HG03469 (cell line): ENCODE measurements around the gene ARHGEF3.
A peak's percentile ranks its signal among the peaks of the same experiment; 100 is the strongest.

Experiments
- ATAC-seq: cut with Tn5 transposase; IDR thresholded peaks from one replicate; pipeline ENCODE4 v1.9.1; 2021; ENCODE audit warnings: mild to moderate bottlenecking, moderate library complexity, moderate number of reproducible peaks; ENCODE audit not compliant: unreplicated experiment

Gene ARHGEF3

DNA sequence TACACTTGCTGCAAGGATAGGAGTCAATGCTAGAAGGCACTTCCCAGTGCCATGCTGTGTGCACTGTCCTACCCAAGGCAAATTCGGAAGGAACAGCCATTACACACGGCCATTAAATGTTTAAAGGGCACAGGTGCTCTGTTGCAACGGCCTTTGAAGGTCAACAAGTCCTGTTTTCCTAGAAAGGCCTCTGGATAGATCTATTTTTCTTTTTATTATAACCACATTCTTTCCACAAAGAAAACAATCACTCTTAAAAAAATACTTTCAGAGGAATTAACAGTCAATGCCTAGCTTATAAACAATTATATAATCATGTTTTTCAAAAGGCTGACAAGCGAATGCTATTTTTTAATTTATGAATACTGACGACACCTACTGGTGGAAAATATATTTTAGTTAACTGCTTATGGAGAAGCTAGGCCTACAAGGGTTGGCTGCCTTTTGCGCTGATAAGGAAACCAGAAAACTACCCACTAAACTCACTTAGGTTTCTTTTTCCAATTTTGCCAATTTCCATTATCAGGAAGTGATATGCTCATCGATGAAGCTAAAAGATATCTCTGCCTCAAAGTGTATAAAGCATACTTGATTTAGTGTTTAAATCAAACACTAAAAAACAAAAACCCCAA is 2.4 kb downstream of the ARHGEF3 start:
- no peak for ATAC-seq

DNA sequence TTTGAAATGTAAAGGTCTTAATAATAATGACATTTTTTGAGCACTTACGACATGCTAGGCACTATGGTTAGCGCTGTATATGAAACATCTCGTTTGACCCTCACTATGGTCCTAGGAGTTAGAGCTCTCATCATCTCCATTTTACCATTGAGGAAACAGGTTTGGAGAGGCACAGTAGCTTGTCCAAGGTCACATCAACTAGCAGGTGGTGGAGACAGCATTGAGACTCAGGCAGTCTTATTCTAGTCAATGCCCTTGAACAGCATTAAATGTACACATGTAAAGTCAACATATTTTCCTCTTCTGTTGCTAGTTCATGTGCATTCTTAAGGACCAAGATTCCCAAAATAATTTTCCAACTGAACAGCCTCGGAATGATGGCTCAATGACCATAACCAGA is 4.8 kb downstream of the ARHGEF3 start:
- ATAC-seq, result no peak

DNA sequence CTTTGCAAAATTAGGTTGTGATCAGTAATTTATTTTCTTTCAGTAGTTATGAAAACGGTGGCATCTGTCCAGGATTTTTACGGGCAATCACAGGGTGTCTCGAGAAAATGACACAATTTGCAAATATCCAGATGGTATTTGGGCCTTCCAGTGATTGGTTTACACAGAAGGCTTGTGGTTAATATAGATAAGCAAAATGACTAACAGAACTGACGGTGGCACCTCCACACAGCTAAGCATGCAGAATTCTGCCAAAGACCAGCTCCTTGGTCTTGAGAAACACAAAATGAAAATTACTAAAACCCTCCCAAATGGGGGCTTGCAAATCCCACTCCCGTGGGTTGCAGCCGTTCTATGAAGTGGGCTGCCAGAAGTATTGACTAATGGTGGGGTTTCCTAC is 5.5 kb downstream of the ARHGEF3 start:
- ATAC-seq, result no peak

- ATAC-seq, result no peak
Measured at GRCh38 chr3:56795829-56796185, 5.9 kb downstream of the ARHGEF3 start.

DNA sequence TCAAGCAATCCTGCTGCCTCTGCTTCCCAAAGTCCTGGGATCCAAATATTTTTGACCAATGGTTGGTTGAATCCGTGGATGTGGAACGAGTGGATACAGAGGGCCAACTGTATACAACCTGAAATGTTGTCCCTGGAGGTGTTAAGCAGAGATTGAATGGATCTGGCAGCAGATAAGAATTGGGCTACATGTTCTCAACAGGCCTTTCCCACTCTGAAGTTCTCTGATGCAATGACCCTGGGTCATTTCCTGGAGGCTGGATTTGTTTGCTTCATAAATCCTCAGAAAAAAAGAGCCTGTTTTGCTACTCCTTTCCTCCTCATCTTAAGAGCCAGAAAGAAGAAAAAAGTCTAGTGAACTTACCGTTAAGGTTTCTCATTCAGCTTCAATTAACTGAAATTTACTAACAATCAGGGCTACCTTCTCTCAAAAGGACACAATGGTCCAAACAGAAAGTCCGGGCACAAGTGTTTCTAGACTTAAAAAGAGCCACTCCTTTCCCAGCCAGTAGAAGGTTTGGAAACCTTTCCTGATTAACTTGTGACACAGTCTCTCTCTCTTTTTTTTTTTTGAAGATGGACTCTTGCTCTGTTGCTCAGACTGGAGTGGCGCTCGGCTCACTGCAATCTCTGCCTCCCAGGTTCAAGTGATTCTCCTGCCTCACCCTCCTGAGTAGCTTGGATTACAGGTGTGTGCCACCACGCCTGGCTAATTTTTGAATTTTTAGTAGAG is 6.5 kb downstream of the ARHGEF3 start:
- ATAC-seq, result no peak

GRCh38 chr3:56792193-56792592 is 9.6 kb downstream of the ARHGEF3 start:
- ATAC-seq, result no peak

DNA sequence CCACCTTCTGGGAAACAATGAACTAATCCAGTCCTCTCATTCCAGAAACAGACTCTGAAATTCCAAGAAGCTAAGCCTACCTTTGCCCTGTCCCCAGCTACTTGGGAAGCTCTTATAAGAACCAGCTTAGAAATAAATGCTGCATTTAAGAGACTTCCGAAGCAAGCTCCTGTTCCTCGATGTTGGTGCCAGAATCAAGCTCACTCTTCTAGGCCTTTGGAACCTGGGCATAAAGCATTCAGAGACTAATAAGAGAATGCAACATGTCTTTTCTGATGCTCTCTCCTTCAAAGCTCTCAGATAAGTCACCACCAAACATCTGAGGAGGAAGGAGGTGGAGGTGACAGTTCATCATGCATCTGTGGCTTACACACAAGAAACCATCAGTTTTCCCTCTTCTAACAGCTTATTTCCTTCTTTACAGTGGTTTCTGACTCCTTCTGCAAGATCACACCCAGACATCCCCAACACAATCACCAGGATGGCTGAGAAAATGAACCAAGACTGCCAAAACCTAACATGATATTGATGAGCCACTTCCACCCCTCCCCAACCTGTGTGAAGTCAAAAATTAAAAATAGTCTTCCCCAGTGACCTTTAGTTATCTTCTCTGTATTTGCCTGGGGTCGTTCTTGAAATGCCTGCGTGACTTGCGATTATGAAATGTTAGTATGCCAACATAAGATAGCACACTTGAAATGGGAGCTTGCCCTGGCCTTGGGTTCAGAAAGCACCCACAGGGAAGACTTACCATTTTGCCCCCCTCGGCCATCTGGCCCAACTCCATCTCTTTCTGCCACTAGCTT is 11.5 kb downstream of the ARHGEF3 start:
- ATAC-seq, result no peak

DNA sequence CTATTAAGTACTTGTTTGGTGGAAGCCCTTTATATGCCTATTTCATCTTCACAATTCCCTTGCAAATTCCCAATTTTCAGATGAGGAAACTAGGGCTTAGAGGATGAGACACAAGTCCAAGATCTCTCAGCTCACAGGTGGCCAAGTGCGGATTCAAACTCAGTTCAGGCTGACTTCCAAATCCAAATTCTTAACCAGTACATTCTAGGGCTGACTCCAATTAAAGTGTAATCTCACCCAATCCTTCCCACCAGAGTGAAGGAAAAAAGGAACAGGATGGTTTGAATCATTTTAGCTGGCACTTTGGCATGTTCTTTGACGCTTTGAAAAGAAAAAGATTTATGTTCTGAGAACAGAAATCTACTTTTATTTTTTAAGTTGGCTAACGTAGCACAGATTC is 12.7 kb downstream of the ARHGEF3 start:
- no peak for ATAC-seq

DNA sequence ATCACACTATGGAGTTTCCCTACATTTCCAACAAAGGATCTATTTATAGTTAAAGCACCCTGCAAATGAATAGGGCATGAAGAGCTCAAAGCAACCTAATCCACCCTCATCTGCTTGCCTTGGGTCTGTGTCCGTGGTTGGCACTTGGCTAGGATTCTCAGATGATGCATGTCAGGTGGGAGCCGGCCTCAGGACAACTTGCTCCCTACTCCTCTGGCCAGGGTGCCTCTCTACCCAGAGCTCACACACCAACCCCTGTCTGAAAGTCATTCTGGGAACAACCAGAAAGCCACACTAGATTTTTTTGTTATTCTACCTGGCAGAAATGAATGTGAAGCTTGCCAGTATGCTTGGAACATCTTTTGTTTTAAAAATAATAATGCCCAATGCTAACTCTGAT is 13.2 kb downstream of the ARHGEF3 start:
- no peak for ATAC-seq

DNA sequence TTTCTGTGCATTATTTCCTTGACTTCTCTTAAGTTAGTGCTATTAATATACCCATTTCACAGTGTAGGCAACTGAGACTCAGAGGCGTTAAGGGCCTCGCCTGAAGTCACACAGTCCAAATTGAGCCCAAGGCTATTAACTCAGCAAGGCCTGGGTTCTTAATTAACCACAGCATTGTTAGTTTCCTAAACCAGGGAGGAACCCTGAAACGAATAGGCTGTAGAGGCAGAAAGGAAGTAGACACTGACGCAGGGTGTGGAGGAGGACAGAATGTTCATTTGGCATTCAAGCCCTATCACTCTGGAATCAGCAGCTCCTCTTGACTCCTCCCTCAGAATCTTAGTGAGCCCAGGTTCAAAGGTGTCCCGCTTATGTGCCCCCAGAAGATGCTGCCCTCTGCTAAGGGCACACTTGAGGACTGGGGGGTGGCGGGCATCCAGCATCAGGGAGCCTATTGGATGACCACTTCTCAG is 13.9 kb downstream of the ARHGEF3 start:
- no peak for ATAC-seq

- ATAC-seq, result no peak
Measured at GRCh38 chr3:56787258-56787775, 14.4 kb downstream of the ARHGEF3 start.

DNA sequence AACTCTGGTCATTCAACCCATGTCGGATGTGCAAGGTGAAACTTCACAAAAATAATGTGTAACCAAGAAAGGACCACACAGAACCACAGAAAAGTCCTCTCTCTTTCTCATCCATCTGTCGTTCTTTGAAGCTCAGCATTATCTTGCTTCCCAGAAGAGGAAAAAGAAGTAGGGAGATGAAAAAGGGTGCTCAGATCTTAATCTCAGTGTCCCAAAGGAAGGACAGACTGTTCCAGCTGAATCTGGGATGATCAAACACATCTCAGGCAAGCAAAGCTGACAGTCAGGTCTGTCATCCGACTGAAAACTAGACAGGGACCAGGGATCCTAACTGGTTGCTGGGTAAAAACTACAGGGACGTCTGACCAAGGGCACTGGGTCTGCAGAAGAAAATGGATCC is 16.2 kb downstream of the ARHGEF3 start:
- ATAC-seq, result no peak

DNA sequence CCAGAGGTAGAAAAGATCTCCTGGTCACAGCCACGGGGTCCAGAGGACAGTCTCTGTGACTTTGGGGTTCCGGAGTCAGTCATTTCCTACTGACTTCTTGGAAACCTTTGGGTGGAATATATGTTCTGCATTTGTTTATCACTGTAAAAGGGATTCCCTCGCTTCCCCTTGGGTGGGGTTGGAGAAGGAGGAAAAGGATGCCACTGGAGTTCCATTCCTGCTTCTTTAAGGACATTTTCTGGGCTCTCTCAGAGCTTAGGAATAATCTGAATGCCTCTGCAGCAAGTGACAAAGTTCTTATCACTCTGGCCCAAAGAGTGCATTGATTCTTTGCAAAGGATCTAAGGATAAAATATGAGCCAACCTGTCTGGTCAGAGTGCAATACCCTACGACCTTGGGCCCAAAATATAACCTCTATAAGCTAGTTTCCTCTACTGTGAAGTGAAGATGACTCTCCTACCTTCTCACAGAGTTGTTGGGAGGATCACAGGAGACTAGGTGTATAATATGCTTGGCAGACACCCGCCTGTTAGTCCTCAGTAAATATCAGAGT is 17.2 kb downstream of the ARHGEF3 start:
- no peak for ATAC-seq

DNA sequence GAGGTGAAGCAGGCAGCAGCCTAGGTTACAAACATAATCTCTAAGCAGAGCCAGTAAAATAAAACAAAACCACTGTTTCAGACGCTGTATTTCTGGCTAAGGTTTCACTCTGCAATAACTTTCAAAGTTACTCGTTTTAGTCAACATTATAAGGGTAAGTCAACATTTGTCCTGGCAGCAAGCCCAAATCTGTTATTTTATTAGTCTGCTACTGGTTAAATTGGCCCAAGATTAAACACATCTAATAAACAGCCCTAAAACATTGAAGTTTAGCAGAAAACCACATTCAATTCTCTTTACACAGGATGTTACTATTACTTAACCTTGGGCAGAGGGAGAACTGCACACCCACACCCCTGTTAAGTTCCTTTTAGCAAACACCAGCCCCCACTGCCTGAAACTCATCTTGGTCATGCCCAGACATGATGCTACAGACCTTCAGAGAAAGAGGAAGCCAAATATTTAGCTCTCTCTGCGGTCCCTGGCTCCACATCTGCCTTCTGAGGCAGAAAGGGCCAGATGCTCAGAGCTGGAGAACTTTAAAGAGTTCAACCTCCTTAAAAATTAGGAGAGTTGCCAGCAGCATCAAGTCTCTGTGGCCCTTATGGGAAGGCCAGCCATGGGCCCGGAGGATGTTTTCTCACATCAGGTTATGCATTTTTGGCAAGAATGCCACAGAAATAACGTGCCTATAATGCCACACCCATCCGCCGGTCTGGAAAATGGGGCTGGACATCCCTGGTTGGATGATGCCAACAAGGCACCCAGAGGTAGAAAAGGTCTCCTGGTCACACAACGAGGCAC is 17.9 kb downstream of the ARHGEF3 start:
- peak; percentile 93 for ATAC-seq

DNA sequence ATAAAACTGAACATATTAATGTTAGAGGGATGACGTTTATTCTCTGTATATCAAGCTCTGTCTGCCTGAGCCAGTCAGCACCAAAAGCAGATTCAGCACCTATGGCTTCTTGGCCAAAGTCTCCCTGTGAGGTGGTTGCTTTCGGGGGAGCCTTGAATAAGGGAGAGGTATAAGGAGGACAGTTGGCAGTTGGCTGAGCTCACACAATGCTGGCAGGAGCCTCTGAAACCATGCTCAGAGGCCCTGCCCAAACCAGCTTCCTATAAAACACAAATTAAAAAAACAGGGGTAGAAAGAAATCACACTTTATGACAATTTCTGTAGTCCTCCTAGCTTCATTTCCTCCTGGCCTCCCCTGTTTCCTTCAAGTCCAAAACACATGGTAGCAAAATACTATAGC is 18.8 kb downstream of the ARHGEF3 start:
- ATAC-seq, result no peak

GRCh38 chr3:56782215-56782614 is 19.5 kb downstream of the ARHGEF3 start:
- no peak for ATAC-seq

DNA sequence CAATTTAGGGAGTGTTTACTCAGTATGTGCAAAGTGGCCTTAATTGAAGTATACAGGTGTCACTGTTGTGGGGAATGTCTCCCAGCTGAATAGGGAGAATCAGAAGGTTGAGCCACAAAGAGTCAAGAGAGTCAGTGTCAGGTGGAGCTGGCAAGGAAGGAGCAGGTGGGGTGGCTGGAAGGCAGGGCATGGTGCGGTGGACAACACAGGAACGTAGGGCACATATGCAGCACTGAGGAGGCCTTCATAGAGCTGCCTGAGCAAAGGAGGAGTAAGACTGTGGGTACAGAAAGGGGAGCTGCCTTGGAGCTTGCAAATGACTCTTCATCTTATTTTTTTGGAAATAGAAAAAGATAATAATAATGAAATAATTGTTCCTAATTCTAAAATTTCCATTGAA is 20.0 kb downstream of the ARHGEF3 start:
- no peak for ATAC-seq

DNA sequence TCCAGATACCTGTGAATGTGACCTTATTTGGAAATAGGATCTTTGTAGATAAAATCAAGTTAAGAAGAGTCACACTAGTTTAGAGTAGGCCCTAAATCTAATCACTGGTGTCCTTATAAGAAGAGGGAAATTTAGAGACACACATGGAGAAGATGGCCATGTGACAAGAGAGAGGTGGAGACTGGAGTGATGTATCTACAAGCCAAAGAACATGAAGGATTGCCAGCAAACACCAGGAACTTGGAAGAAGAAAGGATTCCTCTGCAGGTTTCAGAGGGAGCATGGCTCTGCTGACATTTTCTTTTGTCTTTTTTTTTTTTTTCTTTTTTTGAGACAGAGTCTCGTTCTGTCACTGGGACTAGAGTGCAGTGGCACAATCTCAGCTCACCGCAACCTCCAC is 20.8 kb downstream of the ARHGEF3 start:
- no peak for ATAC-seq

DNA sequence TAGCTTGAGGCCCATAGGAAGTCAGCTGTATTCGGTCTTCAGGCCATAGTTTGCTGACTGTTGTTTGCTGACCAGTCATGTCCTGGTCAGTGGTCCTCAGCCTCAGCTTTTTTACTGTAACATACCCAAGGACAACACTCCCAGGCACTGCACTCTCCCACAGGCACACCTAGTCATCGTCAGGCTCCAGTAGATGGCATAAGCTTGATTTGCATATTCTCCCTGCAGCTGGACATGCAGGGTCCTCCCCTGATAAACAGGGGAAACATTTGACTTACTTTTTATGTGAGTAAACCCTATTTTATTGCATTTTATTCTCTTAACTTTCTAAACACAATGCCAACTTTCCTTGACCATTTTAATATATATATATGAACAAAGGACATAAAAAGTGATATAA is 22.9 kb downstream of the ARHGEF3 start:
- no peak for ATAC-seq

DNA sequence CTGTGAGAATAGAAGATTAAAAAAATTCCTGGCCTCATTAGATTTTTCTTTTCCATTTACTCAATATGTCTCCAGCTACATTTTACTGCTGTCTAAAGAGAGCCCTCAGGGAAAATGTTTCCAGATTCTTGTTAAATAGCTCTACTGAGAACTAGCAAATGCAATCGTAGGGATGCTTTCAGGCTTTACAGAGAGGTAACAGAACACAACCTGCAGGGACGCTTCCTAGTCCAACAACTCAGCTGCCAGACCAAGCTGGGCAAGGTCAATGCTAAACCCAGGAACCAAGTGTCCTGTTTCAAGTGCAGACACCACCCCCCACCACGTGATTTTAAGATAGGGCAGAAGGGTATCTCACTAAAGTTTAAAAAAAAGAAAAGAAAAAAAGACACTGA is 25.2 kb downstream of the ARHGEF3 start:
- ATAC-seq, result no peak
